Adrenal gland (tissue), 5 donors: ENCODE results near the gene ZCCHC17.

Source experiments
- CTCF ChIP-seq, 6 experiments: fragments of 450-650 bp in 4 of 6; fragments of 200-600 bp in 2 of 6; sonication (generic) in 1 of 6; IDR thresholded peaks; 1 replicate in 5 of 6; 2 replicates in 1 of 6; pipeline versions ENCODE4 v1.5.1 to v1.8.0; 2016 to 2021; ENCODE audit warnings: antibody characterized with exemption in 6 of 6, mild to moderate bottlenecking in 2 of 6, moderate library complexity in 1 of 6
- POLR2A ChIP-seq, 2 donors: fragments of 450-650 bp; IDR thresholded peaks; one replicate each; pipeline ENCODE4 v1.6.1; 2017; ENCODE audit warnings: antibody characterized with exemption in 2 of 2, mild to moderate bottlenecking in 2 of 2, moderate library complexity in 1 of 2
- donor health status: DM: no; HTN: no; CAD: no.

GRCh38 chr1:31400393-31400792 lies 103.6 kb downstream of the ZCCHC17 start:
- TF ChIP-seq CTCF (IDR thresholded peaks at IDR 0.05) (no peak), POLR2A (IDR thresholded peaks at IDR 0.05) (no peak)
